Urinary bladder (tissue), 4 donors: ENCODE measurements around the gene TAAR1. TPM values are rescaled to one million over a fixed set of nuclear protein-coding genes. Genes with fewer than 3 reads are reported as not detected.
"Not testable (repeated sequence)": the region's sequence is repeated elsewhere in the genome, so short reads cannot be mapped to it uniquely, and the experiment has no call there.

ENCODE experiments used
- DNase-seq: peaks from one replicate; pipeline ENCODE4 v3.0.0-alpha.2; 2015; ENCODE audit errors: extremely low spot score
- H3K27ac ChIP-seq: one replicate; pipeline ENCODE4 v1.5.1; 2013; ENCODE audit warnings: low read depth, mild to moderate bottlenecking, moderate library complexity
- H3K36me3 ChIP-seq: one replicate; pipeline ENCODE4 v1.6.1; 2013; ENCODE audit warnings: mild to moderate bottlenecking, moderate library complexity; ENCODE audit not compliant: insufficient read depth
- H3K4me1 ChIP-seq: one replicate; pipeline ENCODE4 v1.6.1; 2013; ENCODE audit warnings: mild to moderate bottlenecking, moderate library complexity; ENCODE audit not compliant: insufficient read depth
- H3K4me3 ChIP-seq: one replicate; pipeline ENCODE4 v1.5.1; 2013; ENCODE audit warnings: low read depth, low read length
- WGBS: extraction: QIAGEN DNeasy Blood & Tissue Kit; methylation state at CpG from one replicate; pipeline ENCODE4 v1.1.7; 2013; 5-methylcytosine and 5-hydroxymethylcytosine counted together
- polyA plus RNA-seq: library from polyadenylated mRNA; stranded (reverse); fragments of 200-250 nt; gene quantifications from one replicate; pipeline ENCODE4 v1.2.3, GENCODE V29; 2013
- total RNA-seq: library from RNA; depleted of rRNA; stranded (reverse); fragments of >200 nt; gene quantifications from one replicate; pipeline ENCODE4 v1.2.3, GENCODE V29; 2014
- donor health status: healthy with polysubstance abuse.
- donor health status: healthy.

TAAR1 gene
- total and polyA plus RNA-seq, 2 donors = not detected

DNA sequence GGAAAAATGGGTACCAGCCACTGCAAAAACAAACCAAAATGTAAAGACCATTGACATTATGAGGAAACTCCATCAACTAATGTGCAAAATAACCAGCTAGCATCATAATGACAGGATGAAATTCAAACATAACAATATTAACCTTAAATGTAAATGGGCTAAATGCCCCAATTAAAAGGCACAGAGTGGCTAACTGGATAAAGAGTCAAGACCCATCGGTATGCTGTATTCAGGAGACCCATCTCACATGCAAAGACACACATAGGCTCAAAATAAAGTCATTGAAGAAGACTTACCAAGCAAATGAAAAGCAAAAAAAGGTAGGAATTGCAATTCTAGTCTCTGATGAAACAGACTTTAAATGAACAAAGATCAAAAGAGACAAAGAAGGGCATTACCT lies 21.8 kb downstream of the TAAR1 start:
- not testable (repeated sequence) for H3K4me3 ChIP-seq, H3K27ac ChIP-seq, DNase-seq, H3K4me1 ChIP-seq, H3K36me3 ChIP-seq
- 98% methylated on average over 1 of the region's 1 CpG for WGBS

GRCh38 chr6:132635906-132636305 lies 23.1 kb downstream of the TAAR1 start:
- H3K4me1 ChIP-seq, DNase-seq, H3K27ac ChIP-seq, H3K36me3 ChIP-seq, H3K4me3 ChIP-seq: not testable (repeated sequence)
- WGBS = 88% methylated on average over 3 of the region's 3 CpGs

DNA sequence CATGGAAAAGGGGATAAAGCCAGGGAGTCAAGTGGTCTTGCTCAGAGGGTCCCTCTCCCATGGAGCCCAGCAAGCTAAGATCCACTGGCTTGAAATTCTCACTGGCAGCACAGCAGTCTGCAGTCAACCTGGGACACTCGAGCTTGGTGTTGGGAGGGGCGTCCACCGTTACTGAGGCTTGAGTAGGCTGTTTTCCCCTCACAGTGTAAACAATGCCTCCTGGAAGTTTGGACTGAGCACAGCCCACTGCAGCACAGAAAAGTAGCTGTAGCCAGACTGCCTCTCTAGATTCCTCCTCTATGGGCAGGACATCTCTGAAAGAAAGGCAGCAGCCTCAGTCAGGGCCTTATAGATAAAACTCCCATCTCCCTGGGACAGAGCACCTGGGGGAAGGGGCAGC lies 23.7 kb downstream of the TAAR1 start:
- not testable (repeated sequence) for H3K4me1 ChIP-seq, DNase-seq, H3K4me3 ChIP-seq, H3K36me3 ChIP-seq, H3K27ac ChIP-seq
- 15% methylated on average over 3 of the region's 3 CpGs for WGBS

DNA sequence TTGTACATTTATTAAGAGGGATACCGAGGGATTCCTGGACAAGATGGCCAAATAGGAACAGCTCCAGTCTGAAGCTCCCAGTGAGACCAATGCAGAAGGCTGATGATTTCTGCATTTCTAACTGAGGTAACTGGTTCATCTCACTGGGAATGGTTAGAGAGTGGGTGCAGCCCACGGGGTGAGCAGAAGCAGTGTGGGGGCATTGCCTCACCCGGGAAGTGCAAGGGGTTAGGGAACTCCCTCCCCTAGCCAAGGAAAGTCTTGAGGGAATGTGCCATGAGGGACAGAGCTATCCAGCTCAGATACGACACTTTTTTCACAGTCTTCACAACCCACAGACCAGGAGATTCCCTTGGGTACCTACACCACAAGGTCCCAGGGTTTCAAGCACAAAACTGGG lies 24.2 kb downstream of the TAAR1 start:
- Histone ChIP-seq H3K27ac (no peak overlapping the region), H3K4me3 (no peak overlapping the region), H3K4me1 (no peaks in the 10 kb centered on the region), H3K36me3 (no peaks in the 10 kb centered on the region)
- DNase-seq = no peak
- 76% methylated on average over 4 of the region's 4 CpGs for WGBS

GRCh38 chr6:132633362-132633761 lies 25.6 kb downstream of the TAAR1 start:
- DNase-seq = no peak
- Histone ChIP-seq H3K4me3 (no peak overlapping the region), H3K4me1 (no peaks in the 10 kb centered on the region), H3K27ac (no peak overlapping the region), H3K36me3 (no peaks in the 10 kb centered on the region)
- WGBS = 88% methylated on average over 2 of the region's 2 CpGs

DNA sequence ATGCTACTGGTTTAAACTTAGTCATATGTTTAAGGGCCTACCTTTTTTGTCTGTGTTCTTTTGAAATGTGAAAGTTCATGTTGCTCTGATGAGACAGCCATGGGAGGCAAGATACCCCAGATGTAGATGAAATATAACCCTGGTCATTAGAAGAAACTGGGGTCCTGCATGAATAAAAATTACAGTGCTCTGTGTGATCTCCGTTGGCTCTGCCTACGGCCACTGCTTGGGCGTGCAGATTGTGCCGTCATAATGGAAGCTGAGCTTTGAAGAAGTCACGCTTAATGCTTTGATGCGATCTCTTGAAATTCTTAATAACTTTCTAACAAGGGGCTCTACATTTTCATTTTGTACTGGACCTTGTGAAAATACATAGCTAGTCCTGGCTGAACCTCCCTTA lies 34.8 kb downstream of the TAAR1 start, which contains the start of gene TAAR2:
Gene TAAR2 (minus strand): TSS at position 101 of the 400 bp plus-strand sequence. CDS start 0 bp downstream, at position 101.
- DNase-seq = no peak
- Histone ChIP-seq H3K27ac (no peak within 1 kb of the TSS), H3K4me3 (no peak within 1 kb of the TSS), H3K4me1 (no peaks in the 10 kb centered on the region), H3K36me3 (no peaks in the 10 kb centered on the region)
- 95% methylated on average over 6 of the region's 6 CpGs for WGBS

GRCh38 chr6:132623106-132623845 lies 35.7 kb downstream of the TAAR1 start:
- no peaks in the 10 kb centered on the region for H3K4me1 ChIP-seq
- no peaks in the 10 kb centered on the region for H3K36me3 ChIP-seq
- no peak for DNase-seq
- H3K27ac ChIP-seq = no peak overlapping the region
- WGBS = 34% methylated on average over 6 of the region's 6 CpGs
- H3K4me3 ChIP-seq = no peak overlapping the region

- Histone ChIP-seq H3K4me3 (no peak overlapping the region), H3K27ac (no peak overlapping the region), H3K4me1 (no peaks in the 10 kb centered on the region), H3K36me3 (no peaks in the 10 kb centered on the region)
- 47% methylated on average over 1 of the region's 1 CpG for WGBS
- DNase-seq = no peak
These were observed 42.3 kb downstream of the TAAR1 start for GRCh38 chr6:132616677-132617076.

- Histone ChIP-seq H3K27ac (no peak overlapping the region), H3K4me3 (no peak overlapping the region), H3K4me1 (no peaks in the 10 kb centered on the region), H3K36me3 (no peaks in the 10 kb centered on the region)
- no peak for DNase-seq
- WGBS = 84% methylated on average over 6 of the region's 7 CpGs
These were observed 44.4 kb downstream of the TAAR1 start for GRCh38 chr6:132614554-132614953.

- Histone ChIP-seq H3K4me1 (no peaks in the 10 kb centered on the region), H3K4me3 (no peak overlapping the region), H3K27ac (no peak overlapping the region), H3K36me3 (no peaks in the 10 kb centered on the region)
- no peak for DNase-seq
- 51% methylated on average over 4 of the region's 4 CpGs for WGBS
These were observed 46.4 kb downstream of the TAAR1 start for GRCh38 chr6:132612449-132613108.

DNA sequence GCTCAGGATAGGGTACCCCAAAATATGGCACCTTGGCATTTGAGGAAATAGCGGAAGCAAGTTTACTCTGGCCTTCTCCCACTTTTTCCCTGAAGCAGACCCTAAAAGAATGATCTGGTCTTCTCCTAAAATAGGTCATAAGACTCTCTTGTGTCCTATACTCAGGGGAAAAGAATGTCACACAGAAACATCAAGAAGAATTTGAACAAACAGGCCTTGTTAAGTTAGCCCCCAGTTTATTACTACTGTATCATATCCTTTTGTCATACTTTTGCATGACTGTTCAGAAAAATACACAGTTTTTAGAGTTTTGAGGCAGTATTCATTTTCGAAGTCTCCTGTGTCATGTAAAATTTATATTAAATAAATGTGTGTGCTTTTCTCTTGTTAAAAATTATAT lies 47.4 kb downstream of the TAAR1 start:
- Histone ChIP-seq H3K4me3 (no peak overlapping the region), H3K27ac (no peak overlapping the region), H3K4me1 (no peaks in the 10 kb centered on the region), H3K36me3 (no peaks in the 10 kb centered on the region)
- WGBS = 87% methylated on average over 2 of the region's 2 CpGs
- no peak for DNase-seq

DNA sequence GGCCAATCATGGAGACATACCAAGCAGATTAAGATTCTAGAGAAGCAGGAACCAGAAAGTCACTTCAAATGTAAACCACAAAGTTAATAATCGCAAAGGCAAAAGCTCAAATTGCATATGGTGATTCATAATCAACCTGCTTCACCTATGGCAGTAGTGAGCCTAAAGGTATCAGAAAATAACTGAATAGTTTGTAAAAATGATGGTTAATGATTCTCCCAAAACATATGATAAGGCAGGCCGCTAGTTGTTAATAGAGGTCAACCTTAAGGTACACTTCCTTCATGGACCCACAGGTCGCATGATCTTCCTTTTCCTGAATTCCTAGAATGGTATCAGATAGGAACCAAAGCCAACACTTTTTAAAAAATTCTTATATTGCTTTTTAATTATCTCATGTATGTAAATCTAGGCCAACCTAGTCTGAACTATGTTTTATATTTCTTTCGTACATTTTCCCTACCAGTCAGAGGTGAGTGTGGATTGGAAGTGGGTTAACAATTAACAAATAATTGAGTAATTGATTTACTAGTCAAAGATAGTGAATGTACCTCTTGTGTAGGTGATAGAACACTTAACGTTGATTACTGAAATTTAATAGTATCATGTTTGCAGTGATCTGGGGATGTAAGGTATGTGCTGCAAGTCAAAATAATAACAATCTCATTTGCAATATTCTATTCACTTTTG lies 51.3 kb downstream of the TAAR1 start:
- Histone ChIP-seq H3K4me1 (no peaks in the 10 kb centered on the region), H3K36me3 (no peaks in the 10 kb centered on the region), H3K4me3 (no peak overlapping the region), H3K27ac (no peak overlapping the region)
- no peak for DNase-seq
- 88% methylated on average over 5 of the region's 5 CpGs for WGBS

- H3K36me3 ChIP-seq = no peaks in the 10 kb centered on the region
- WGBS = 73% methylated on average over 8 of the region's 8 CpGs
- H3K4me1 ChIP-seq = no peaks in the 10 kb centered on the region
- H3K27ac ChIP-seq = no peak overlapping the region
- no peak overlapping the region for H3K4me3 ChIP-seq
- no peak for DNase-seq
These were observed 54.3 kb downstream of the TAAR1 start for GRCh38 chr6:132604635-132605152.

DNA sequence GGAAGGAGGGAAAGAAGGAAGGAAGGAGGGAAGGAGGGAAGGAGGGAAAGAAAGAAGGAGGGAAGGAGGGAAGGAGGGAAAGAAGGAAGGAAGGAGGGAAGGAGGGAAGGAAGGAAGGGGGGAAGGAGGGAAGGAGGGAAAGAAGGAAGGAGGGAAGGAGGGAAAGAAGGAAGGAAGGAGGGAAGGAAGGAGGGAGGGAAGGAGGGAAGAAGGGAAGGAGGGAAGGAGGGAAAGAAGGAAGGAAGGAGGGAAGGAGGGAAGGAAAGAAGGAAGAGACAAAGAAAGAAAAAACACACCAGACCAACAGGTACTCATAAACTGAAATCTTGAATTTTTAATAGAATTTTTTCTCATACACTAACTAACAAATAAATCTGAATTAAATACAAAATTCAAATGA lies 58.1 kb downstream of the TAAR1 start:
- DNase-seq = not testable (repeated sequence)

More for the DNA sequence above, 58.1 kb downstream of the TAAR1 start:
- not testable (repeated sequence) for H3K4me3 ChIP-seq, H3K36me3 ChIP-seq, H3K4me1 ChIP-seq, H3K27ac ChIP-seq
